HG02870 (cell line): ENCODE measurements around the gene C1RL.
"Not testable (repeated sequence)": the region's sequence is repeated elsewhere in the genome, so short reads cannot be mapped to it uniquely, and the experiment has no call there.

Source experiments
- ATAC-seq: cut with Tn5 transposase; IDR thresholded peaks from one replicate; pipeline ENCODE4 v1.9.1; 2021; ENCODE audit warnings: mild to moderate bottlenecking, moderate library complexity; ENCODE audit not compliant: unreplicated experiment

Gene C1RL

GRCh38 chr12:7066596-7066995, 42.4 kb downstream of the C1RL start:
- ATAC-seq: no peak

- ATAC-seq: no peak
Observed at GRCh38 chr12:7065073-7065623, 43.9 kb downstream of the C1RL start.

- ATAC-seq: no peak
Observed at GRCh38 chr12:7064516-7064915, 44.5 kb downstream of the C1RL start.

GRCh38 chr12:7061596-7061995, 47.4 kb downstream of the C1RL start:
- ATAC-seq: no peak

GRCh38 chr12:7061138-7061537, 47.9 kb downstream of the C1RL start:
- ATAC-seq: no peak

- ATAC-seq: no peak
Observed at GRCh38 chr12:7060353-7060954, 48.6 kb downstream of the C1RL start, which contains the start of gene C1S. TSS of gene C1S (plus strand) at chr12:7060718. CDS start at chr12:7061913, 1,195 bp downstream.

GRCh38 chr12:7059780-7060179, 49.2 kb downstream of the C1RL start:
- ATAC-seq: no peak

GRCh38 chr12:7058850-7059395, 50.1 kb downstream of the C1RL start:
- ATAC-seq: no peak

- no peak for ATAC-seq
Observed at GRCh38 chr12:7058163-7058845, 50.7 kb downstream of the C1RL start.

- ATAC-seq: not testable (repeated sequence)
Observed at GRCh38 chr12:7055736-7056135, 53.3 kb downstream of the C1RL start.

- no peak for ATAC-seq
Observed at GRCh38 chr12:7054925-7055324, 54.1 kb downstream of the C1RL start.

- ATAC-seq: not testable (repeated sequence)
Observed at GRCh38 chr12:7049973-7050372, 59.0 kb downstream of the C1RL start.

GRCh38 chr12:7049445-7049951, 59.5 kb downstream of the C1RL start:
- not testable (repeated sequence) for ATAC-seq

- no peak for ATAC-seq
Observed at GRCh38 chr12:7047306-7047705, 61.7 kb downstream of the C1RL start.

- no peak for ATAC-seq
Observed at GRCh38 chr12:7046383-7047105, 62.5 kb downstream of the C1RL start.

GRCh38 chr12:7045913-7046312, 63.1 kb downstream of the C1RL start:
- no peak for ATAC-seq
